ENCODE data around the gene CSF3R. TPM values are rescaled to one million over a fixed set of nuclear protein-coding genes. Genes with fewer than 3 reads are reported as not detected.
"Not testable (repeated sequence)": the region's sequence is repeated elsewhere in the genome, so short reads cannot be mapped to it uniquely, and the experiment has no call there.

Gene CSF3R
- total RNA-seq, 1 donor from 2014 or later = not detected

DNA sequence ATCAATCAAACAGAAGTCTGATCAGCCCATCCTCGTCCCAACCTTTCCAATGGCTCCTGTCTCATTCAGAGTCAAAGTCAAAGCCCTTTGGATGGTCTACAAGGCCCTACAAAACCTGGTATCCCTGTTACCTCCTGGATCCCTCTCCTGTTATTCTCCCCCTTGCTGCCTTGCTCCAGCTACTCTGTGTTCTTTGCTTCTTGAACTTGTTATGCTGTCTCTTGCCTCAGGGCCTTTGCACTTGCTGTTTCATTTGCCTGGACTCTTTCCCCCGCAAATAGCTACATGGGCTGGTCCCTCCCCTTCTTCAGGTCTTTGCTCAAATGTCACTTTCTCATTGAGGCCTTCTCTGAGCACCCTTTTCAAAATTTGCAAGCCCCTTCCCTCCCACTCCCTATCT lies 1.4 kb upstream of the CSF3R start:
- DNase-seq (ENCODE audit: low read depth in 2 of 2) = no peak

DNA sequence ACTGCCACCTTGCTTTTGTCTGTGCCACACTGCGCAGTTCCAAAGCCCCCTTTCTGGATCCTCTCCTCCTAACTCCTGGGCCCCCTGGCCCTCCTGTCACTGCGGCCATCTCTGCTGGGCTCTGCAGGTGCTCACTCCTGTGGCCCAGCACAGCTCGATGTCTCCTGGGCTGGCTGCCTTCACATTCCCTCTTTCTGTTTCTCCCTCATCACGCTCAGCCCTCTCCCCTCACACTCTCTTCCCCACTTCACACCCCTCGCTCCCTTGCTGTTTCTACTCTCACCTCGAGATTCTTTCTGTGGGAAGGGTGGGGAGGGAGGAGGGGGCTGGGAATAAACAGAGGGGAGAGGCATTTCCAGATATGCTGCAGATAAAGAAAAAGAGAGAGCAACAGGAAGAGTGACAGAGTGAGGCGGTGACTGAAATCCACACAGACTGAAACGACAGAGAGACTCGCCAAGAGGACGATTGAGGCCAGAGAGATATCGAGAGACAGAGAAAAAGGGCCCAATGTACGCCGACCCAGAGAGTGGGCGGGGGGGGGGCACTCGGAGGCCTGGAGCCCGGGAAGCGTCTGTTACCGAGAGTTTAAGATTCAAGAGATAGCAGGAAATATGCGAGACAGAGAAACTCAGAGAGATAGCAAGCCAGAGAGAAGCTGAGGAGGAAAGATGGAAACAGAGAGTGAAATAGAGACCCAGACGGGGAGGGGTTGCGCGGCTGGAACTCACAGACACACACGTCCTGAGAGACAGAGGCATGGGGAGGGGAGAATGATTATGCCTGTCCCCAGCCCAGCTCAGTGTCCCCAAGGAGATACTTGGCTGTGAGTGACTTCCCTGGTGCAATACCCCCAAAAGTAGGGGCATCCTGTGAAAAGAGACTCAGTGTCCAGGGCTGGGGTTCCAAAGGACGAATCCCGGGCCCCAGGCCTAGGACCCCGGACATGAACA lies 666 bp downstream of the CSF3R start:
- no peak for DNase-seq (ENCODE audit: low read depth in 2 of 2)

DNA sequence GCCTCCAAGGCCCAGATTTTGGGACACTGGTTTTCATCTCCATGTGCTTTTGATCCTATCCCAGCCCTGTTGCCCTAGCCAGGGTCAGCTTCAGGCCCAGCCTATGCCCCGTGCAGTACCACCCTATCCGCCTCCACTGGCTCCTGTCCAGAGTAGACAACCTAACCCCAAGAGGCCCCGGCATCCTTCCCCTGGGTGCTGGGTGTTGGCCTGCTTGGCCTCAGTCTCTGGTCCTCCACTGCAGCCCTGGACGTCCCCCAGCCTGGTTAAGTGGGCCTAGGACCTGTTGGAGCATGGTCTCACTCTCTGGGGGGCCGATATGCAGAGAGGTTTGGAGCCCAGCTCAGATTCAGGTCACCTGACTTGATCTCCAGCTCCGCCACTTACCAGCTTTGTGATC lies 1.6 kb downstream of the CSF3R start:
- DNase-seq (ENCODE audit: low read depth in 2 of 2) = no peak

DNA sequence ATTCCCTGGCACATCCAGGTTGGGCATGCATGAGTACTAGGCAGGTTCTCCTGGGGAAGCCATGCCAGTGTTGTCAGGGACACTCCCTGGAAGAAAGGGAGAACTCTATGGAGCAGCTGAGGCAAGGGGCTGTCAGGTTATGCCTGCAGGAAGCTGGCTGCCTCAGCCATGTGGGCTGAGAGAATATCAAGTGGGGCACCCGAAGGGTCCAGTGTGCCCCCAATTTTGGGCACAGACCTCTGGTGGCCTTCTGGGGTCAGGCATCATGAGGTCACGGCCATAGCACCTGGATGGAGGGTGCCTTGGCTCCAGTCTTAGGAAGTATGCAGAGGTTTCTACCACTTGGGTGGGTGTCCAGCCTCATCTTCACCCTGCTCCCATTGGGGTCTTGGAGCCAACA lies 2.6 kb downstream of the CSF3R start:
- DNase-seq (ENCODE audit: low read depth in 2 of 2) = no peak

DNA sequence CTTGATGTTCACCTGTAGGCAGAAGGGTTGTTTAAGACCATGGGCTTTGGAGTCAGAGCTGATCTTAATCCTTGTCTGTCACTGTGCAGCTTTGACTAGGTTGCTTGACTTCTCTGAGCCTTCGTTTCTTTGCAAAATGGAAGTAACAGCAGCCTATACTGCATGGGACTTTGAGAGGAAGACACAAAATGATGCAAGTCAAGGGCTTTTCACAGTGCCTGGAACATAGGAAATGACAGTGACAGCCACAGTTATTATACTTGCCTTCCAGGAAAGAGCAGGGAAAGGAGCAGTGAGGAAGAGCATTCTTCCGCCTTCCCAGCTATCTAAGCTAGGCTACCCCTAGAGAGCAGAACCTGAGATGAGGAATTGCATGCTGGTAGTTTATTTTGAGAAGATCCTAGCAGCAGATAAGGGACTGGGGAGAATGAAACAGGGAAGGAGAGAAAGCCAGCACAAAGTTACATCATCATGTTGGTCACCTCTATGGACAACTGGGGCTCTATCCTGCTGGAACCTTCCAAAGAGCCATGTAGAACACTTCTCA lies 3.1 kb downstream of the CSF3R start:
- no peak for DNase-seq (ENCODE audit: low read depth in 2 of 2)

DNA sequence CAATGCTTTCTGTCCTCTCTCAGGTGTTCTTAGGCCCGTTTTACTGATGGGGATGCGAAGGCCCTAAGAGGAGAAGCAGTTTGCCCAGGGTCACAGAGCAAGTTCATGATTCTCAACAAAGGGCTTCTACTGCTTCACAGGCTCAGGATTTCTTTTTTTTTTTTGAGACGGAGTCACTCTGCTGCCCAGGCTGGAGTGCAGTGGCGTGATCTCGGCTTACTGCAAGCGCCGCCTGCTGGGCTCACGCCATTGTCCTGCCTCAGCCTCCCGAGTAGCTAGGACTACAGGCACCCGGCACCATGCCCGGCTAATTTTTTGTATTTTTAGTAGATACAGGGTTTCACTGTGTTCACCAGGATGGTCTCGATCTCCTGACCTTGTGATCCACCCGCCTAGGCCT lies 5.1 kb downstream of the CSF3R start:
- not testable (repeated sequence) for DNase-seq (ENCODE audit: low read depth in 2 of 2)

DNA sequence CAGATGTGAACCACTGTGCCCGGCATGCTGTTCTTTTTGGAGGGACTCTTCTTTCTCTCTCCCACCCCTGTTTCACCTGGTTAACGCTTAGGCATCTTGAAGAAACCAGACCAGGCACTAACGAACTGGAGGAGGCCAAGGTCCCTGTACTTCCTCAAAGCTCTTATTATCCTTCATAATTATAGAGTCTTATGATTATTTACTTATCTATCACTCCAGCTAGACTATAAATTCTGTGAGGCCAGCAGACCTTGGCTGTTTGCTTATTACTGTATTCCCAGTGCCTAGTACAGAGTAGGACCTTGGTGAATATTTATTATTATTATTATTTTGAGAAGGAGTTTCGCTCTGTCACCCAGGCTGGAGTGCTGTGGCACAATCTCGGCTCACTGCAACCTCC lies 5.8 kb downstream of the CSF3R start:
- no peak for DNase-seq (ENCODE audit: low read depth in 2 of 2)

DNA sequence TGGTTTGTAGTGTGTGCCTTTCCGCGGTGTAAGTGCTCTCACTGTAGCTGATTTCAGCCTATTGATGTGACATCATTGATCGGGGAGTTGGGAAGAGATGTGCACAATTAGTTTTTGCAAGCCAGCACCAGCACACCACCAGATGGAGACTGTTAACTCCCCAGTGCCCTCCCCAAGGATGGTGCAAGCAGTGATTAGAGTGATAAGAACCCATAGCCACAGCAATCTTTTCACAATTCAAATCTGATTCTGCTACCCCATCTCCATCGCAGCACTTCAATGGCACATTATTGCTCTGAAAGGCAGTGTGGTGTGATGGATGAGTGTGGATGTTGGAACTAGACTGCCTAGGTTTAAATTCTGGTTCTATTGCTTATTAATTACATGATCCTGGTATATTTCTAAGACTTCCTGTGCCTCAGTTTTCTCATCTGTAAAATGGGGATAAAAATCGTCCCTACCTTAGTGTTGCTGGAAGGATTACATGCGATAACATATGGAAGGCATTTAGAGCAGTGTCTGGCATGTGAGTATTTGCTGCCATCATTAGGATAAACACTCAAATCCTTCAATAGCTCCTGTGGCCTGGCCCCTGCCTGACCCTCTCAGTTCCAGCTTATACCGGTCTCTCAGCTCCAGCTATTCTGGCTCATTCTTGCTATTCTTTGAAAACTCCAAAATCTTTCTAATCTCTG lies 6.7 kb downstream of the CSF3R start:
- DNase-seq (ENCODE audit: low read depth in 2 of 2) = no peak

DNA sequence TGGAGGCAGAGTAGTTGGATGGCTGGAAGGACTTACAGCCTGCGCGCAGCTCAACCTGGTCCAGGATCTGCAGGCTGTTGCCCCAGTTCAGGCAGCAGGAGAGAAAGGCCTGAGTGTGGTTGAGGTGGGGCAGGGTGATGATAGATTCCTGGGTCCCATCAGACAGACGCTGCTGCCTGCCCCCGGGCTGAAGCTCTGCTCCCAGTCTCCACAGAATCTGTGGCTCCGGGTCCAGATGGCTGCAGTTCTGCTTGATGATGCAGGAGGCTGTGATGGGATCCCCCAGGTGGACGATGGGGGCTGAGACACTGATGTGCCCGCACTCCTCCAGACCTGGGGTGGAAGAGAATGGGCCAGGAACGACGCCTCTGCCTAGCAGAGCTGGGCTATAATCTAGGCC lies 7.4 kb downstream of the CSF3R start:
- DNase-seq (ENCODE audit: low read depth in 2 of 2) = no peak

DNA sequence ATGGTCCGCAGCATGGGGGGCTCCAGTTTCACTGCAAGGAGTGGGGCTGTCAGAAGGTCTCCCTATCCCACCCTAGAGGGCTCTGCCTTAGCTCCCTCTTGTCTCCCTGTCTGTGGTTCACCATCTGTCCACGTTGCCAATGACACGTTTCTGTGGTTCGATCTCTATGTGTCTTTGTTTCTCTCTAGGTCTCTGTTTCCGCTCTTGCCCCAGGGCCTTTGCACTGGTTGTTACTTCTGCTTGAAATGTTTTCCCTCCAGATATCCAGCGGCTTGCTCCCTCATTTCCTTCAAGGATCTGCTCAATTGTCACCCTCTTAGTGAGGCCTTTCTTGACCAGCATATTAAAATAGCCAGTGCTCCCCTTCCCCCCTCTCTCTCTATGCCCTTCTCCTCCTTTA lies 10.1 kb downstream of the CSF3R start:
- DNase-seq (ENCODE audit: low read depth in 2 of 2) = no peak

DNA sequence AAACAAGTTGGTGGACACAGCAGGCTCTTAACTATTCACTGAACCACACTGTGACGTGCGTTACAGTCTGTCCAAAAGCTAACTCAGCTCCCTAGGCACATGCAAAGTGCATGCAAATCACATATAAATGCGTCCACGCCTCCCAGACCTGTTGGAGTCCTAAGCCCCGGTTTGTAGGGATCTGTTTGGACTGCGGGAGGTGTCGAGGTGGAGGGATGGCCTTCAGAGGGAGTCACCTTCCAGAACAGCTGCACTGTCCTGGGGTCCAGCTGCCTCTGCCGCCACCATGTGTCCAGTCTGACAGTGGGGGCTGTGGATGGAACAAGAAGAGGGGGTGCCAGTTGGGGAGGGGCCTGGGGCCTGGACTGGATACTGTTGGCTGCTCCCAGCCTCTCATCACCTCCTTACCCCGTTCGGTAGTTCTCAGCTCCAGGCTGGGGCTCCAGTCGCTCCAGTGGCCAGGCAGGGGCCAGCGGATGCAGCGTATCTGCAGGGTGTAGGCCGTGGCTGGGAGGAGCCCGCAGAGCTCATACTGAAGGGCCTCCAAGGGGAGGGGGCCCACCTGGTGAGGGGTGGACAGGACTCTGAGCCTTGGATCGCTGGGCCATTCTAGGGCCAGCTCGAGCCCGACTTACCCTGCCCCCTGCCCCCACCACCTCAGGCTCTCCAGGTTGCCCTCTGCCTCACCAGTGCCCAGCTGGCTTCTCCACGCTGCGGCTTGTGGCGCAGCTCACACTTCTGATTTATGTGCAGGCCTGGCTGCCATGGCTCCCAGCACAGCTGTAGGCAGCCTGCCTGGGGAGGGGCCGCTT lies 10.7 kb downstream of the CSF3R start:
- no peak for DNase-seq (ENCODE audit: low read depth in 2 of 2)

DNA sequence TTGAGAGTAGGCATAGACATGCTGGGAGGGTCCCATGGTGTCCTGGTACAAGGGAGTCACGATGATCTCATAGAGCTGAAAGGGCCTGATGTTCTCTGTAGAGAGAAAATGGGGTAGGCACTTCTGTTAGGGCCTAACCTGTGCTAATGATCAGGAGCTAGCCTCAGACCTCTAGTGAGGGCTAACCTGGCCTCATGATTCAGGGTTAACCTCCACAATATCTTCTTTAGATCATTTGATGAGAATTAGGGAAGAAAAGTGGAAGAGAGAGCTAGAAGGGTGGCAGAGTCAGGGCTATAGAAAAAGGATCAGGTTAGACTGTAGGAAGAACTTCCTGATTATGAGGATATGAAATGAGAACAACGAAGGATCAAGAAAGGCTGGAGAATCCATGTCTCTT lies 13.6 kb downstream of the CSF3R start:
- DNase-seq (ENCODE audit: low read depth in 2 of 2) = no peak

DNA sequence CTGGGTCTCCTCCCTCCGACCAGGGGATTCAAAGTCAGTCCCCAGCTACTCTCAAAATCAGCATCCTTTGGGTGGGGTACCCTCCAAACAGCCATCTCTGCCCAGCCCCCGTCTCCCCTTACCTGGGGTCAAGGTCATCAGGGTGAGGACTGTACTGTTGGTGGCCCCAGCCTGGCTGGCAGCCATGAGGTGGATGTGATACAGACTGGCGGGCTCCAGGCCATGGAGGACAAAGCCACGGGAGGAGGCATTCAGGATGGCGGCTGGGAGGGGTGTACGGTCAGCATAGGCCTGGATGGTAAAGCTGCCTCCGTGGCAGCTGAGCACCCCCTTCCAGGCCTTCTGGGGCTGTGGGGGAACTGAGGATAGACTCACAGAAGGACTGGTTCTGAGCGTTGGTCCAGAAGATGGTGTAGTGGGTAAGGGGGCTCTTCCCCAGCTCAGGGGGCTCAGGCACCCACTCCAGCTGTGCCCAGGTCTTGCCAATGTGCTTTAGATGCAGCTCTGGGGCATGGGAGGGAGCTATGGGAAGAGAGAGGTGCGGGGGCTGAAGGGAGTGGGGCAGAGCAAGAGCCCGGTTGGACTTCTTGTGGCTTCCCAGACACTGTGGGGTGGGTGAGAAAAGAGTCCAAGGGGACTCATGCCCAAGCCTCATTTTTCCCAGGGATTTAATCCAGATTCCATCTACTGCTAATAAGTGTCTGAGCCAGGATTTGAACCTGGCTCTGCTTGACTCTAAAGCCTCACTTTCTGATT lies 14.8 kb downstream of the CSF3R start:
- no peak for DNase-seq (ENCODE audit: low read depth in 2 of 2)

DNA sequence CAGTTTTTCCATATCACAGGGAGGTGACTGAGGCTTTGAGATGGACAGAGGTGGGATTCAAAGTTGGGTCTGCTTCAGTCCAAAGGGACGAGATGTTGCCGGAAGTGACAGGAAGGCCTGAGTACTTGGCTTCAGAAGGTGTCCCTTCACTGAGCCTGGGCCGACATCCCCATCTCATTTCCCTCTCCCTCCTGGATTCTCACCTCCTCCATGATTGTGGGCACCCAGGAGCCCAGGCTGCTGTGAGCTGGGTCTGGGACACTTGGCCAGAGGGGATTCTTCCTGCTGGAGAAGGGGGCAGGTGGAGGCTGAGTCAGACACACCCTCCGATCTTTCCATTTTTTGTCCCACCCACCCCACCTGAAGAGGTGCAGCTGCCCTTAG lies 15.7 kb downstream of the CSF3R start:
- DNase-seq (ENCODE audit: low read depth in 2 of 2) = no peak

DNA sequence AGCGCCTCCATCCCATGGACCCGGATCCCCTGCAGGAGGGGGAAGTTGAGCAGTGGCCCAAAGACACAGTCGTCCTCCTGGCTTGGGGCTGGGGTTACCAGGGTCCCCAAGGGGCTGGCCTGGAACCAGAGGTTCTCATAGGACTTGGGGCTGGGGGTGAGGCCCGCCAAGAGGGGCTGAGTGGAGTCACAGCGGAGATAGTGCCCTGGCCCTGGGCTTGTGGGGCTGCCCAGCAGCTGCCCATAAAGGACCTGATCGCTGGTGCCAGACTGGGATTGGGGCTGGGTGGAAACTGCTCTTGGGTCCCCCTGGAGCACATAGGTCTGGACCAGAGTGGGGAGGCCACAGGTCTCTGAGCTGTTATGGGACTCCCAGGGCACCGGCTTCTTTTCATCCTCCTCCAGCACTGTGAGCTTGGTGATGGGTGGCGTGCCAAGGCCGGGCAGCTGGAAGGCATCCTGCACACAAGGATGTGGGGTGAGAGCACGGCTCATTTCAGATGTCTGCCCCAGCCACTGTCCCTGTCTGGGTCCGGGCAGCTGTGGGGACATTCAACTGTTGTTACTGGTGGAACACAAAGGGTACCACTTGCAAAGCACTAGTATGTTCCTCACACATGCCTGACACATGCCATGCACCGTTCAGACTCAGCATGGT lies 16.2 kb downstream of the CSF3R start:
- no peak for DNase-seq (ENCODE audit: low read depth in 2 of 2)

DNA sequence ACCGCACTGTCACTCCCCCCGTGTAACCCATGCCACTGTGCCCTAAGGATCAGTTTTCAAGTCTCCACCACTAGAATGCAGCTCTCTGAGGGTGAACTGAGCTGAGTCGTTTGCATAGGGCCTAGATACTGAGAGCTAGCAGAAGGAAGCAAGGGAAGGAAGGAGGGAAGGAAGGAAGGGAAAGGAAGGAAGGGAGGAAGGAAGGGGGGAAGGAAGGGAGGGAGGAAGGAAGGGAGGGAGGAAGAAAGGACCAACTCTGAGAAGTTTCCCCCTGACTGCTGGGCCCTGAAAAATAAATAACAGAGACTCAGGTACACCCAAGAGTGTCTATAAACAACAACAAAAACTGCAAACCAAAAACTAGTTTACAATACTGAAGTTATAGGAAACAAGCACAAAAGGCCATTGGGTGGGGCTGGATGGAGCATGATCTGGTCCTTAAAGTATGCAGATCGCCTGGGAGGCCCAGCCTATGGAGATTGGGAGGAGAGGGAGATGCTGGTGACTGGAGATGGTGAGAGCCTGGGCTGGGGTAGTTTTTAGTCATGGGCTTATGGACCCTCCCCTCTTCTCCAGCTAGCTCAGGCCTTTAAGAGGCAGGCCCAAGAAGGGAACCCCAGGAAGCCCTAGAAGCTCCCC lies 16.9 kb downstream of the CSF3R start:
- no peak for DNase-seq (ENCODE audit: low read depth in 2 of 2)

DNA sequence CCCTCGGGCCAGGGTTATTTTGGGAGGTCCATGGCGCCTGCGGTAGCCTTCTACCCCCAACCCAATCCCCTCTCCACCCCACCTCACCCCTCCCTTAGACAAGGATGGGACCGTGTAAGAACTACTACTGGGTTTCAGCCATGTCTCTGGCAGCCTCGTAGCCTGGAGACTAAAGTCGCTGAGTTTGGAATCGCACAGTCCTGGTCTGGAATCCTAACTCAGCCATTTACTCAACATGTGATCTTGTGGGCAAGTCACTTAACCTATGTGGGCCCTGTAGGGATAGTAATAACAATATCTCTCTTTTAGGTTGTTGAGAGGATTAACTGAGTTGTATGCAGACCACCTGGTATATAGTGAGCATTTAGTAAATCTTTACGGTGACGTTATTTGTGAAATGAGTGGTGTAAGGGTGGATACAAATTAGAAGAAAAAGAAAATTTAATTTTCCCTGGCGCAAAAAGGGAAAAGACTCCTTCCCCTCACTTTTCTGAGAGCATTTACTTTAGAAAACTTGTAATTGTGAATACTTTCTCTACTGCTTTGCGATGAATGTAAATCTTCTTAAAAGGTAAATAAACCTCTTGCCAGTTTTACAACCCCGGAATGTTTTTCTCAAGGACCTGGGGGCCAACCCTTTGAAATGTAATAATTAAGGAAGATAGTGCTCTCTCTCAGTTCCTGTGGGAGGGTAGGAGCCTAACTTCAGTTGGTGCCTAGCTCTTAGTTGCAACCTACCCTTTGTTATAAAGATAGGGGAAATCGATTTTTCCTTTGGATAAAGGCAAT lies 17.9 kb downstream of the CSF3R start:
- peak; percentile 22 to 33 for DNase-seq (ENCODE audit: low read depth in 2 of 2)

DNA sequence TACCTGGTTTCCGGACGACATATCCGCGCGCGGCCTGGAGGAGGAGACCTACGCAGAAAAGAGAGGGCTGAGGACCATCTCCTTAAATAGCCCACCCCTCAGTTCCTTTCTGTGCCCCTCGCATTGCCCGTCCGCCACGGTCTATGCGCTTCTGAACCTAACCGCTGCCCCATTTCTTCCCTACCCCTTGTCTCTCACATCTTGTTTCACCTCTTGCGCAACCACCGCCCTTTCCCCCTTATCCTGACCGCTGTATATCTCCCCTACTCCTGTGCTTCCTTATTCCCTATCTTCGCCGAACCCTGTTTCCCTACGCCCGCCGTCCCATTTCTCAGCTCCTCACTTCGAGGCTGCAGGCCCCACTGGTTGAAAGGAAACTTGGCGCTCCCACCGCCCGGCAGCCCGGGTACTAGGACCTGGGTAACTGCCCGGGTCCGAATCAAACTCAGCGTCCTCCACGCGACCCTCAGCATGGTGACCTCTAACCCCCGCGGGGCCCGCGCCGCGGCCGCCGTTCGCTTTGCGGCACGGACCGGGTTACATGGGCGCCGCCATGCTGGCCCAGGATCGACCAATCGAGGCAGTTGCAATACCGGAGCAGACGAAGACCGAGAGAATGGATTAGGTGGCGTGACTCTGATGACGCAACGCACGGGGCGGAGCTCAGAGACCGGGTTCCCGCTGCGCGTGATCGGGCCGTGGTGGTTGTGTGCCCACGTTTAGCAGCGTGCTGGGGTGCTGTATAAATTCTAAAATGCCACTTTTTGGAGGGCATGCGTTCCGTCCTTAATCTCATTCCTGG lies 18.7 kb downstream of the CSF3R start, which contains the start of gene MRPS15:
Gene MRPS15, minus strand, starts transcription at position 582 of the 802 bp plus-strand sequence. Its CDS starts 109 bp downstream, at position 473.
- DNase-seq (ENCODE audit: low read depth in 2 of 2) = peak; percentile 94 to 97

Data from lung microvascular endothelial cell (primary cell).